Measurements from ENCODE around the gene ATP6V1F.

DNA sequence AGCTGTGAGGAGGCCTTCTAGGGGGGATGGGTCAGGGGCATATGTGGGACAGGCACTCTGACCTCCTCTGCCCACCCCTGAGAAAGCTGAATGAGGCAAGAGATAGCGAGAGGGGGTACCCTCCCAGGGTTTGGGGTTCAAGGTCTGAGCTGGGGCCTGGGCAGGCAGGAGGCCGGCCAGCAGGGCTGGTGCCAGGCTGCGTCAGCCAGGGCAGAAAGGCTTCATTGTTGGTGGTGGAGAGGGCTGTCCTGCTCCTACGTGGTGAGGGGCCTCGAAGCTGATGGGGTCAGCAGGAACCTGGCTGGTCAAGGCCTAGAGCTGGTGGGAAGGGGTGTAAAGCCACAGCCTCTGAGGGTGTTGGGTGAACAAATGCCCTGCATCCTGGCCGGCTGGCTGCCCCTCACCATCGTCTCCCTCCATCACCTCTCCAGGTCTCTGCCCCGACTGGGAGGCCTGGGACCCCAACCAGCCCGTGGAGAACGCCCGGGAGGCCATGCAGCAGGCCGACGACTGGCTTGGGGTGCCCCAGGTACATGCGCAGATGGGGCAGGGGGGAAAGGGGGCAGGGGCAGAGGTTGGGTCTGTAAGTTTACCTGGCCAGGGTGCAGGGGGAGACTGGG lies 25.8 kb upstream of the ATP6V1F start:
- TF ChIP-seq, protein P1, sequence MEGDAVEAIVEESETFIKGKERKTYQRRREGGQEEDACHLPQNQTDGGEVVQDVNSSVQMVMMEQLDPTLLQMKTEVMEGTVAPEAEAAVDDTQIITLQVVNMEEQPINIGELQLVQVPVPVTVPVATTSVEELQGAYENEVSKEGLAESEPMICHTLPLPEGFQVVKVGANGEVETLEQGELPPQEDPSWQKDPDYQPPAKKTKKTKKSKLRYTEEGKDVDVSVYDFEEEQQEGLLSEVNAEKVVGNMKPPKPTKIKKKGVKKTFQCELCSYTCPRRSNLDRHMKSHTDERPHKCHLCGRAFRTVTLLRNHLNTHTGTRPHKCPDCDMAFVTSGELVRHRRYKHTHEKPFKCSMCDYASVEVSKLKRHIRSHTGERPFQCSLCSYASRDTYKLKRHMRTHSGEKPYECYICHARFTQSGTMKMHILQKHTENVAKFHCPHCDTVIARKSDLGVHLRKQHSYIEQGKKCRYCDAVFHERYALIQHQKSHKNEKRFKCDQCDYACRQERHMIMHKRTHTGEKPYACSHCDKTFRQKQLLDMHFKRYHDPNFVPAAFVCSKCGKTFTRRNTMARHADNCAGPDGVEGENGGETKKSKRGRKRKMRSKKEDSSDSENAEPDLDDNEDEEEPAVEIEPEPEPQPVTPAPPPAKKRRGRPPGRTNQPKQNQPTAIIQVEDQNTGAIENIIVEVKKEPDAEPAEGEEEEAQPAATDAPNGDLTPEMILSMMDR (IDR thresholded peaks at IDR 0.05; ENCODE audit: insufficient read depth, low read length, poor library complexity, severe bottlenecking): no peak
- TF ChIP-seq EZH2phosphoT487 (conservative IDR thresholded peaks at IDR 0.05; ENCODE audit: low read length): no peak

Measured in SU-DHL-6 (cell line).